Testis (tissue), 2 donors: ENCODE data around the gene SMARCD2.

Experiments
- CTCF ChIP-seq, 3 experiments: fragments of 450-650 bp in 2 of 3; fragments of 200-600 bp in 1 of 3; sonication (generic) in 1 of 3; IDR thresholded peaks; one replicate each; pipeline ENCODE4 v1.5.1; 2016 to 2019; ENCODE audit warnings: antibody characterized with exemption in 3 of 3, mild to moderate bottlenecking in 2 of 3, moderate library complexity in 1 of 3
- POLR2A ChIP-seq: fragments of 450-650 bp; IDR thresholded peaks from one replicate; pipeline ENCODE4 v1.6.1; 2017; ENCODE audit warnings: antibody characterized with exemption, mild to moderate bottlenecking, moderate library complexity

GRCh38 chr17:63830904-63831491, 11.5 kb downstream of the SMARCD2 start:
- TF ChIP-seq CTCF (IDR thresholded peaks at IDR 0.05) (no peak), POLR2A (no peak)
